ENCODE results near the gene NOSTRIN.

The NOSTRIN gene

DNA sequence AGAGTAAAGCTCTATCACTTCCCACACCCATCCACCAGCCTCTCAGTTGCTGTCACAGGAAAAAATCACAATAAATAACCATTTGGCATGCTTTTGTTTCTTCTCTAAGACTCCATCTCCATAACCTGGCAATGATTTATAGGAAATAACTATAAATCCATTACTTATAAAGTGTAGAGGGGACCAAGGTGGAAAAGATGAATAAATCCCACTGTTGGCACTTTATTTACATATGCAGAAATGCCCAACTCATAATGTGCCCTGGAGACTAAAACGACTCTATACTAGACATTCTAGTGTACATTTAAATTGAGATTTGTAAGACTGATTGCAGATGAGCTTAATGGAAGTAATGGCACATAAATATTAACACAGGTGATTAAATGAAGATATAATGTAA is 7.5 kb upstream of the NOSTRIN start:
- Histone ChIP-seq H3K27ac (no peak overlapping the region), H3K4me1 (peaks cover 6% of the 10 kb centered on the region), H3K36me3 (ENCODE audit: control insufficient read depth, insufficient read depth, low read length) (no peaks in the 10 kb centered on the region), H3K4me2 (ENCODE audit: low read length) (no peak overlapping the region), H3K4me3 (ENCODE audit: low read depth, low read length) (no peak overlapping the region), H3K9ac (no peak overlapping the region), H2AFZ (no peak overlapping the region), H3K27me3 (ENCODE audit: control insufficient read depth, insufficient read depth, low read length) (no peaks in the 10 kb centered on the region), H3K9me3 (ENCODE audit: control insufficient read depth, low read length) (no peaks in the 10 kb centered on the region), H3K79me2 (no peaks in the 10 kb centered on the region)
- TF ChIP-seq, protein P1, sequence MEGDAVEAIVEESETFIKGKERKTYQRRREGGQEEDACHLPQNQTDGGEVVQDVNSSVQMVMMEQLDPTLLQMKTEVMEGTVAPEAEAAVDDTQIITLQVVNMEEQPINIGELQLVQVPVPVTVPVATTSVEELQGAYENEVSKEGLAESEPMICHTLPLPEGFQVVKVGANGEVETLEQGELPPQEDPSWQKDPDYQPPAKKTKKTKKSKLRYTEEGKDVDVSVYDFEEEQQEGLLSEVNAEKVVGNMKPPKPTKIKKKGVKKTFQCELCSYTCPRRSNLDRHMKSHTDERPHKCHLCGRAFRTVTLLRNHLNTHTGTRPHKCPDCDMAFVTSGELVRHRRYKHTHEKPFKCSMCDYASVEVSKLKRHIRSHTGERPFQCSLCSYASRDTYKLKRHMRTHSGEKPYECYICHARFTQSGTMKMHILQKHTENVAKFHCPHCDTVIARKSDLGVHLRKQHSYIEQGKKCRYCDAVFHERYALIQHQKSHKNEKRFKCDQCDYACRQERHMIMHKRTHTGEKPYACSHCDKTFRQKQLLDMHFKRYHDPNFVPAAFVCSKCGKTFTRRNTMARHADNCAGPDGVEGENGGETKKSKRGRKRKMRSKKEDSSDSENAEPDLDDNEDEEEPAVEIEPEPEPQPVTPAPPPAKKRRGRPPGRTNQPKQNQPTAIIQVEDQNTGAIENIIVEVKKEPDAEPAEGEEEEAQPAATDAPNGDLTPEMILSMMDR (IDR thresholded peaks at IDR 0.05): no peak

DNA sequence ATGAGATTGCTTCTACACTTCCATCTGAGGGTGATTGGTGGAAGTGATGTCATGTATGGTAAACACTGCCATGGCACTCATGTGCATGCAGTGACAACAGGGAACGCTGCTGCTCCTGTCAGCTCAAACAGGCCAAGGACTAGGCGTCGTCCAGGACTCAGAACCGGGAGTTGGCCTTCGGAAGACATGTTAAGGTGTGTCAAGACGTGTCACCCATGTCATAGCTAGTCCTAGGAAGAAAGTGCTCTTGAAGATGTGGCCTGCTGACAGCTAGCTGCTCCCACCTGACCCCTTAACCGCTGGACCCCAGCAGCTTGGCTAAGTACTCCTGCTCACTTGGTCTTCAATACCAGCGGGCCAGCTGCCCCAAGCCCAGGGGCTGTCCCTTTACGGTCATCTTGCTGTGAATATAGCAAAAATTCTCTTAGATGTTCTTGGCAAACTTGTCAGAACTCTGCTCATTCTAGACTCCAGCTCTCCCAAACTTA is 6.3 kb upstream of the NOSTRIN start:
- Histone ChIP-seq H3K4me2 (ENCODE audit: low read length) (no peak overlapping the region), H3K9ac (no peak overlapping the region), H3K4me3 (ENCODE audit: low read depth, low read length) (no peak overlapping the region), H3K9me3 (ENCODE audit: control insufficient read depth, low read length) (no peaks in the 10 kb centered on the region), H3K4me1 (peaks cover 6% of the 10 kb centered on the region), H3K27ac (peak overlapping the region; percentile 56), H3K36me3 (ENCODE audit: control insufficient read depth, insufficient read depth, low read length) (no peaks in the 10 kb centered on the region), H2AFZ (peak overlapping the region; percentile 36), H3K27me3 (ENCODE audit: control insufficient read depth, insufficient read depth, low read length) (no peaks in the 10 kb centered on the region), H3K79me2 (no peaks in the 10 kb centered on the region)
- TF ChIP-seq, protein P1 (IDR thresholded peaks at IDR 0.05): no peak

DNA sequence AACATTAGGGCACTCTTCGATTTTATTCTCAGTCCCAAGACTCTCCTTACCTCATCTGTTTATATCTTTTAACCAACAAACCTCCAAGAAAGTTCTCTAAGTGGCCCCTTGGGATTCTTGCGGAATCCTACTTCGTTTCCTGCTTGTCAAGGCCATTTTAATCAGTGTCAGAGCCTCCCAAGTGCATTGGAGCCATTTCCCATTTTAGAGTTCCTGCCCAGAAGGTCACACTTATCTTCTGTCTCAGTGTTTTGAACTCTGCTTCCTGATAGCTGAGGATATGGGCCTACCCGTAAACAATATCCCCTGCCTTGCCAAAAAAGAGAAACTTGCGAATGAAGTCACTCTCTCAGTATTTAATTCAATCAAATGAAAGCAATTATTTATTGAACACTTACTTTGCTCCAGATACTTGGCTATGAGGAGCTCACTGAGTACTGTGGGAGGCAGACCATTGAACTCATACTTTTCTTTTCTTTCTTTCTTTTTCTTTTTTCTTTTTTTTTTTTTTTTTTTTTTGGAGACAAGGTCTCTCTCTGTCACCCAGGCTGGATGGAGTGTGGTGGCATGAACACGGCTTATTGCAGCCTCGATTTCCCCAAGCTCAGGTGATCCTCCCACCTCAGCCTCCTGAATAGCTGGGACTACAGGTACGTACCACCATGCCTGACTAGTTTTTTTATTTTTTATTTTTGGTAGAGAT is 5.7 kb upstream of the NOSTRIN start:
- Histone ChIP-seq H3K9ac (no peak overlapping the region), H3K27ac (peak overlapping the region; percentile 56)
- TF ChIP-seq, protein P1 (IDR thresholded peaks at IDR 0.05): no peak

GRCh38 chr2:168797286-168797655 is 5.2 kb upstream of the NOSTRIN start:
- Histone ChIP-seq H3K36me3 (ENCODE audit: control insufficient read depth, insufficient read depth, low read length) (no peaks in the 10 kb centered on the region), H3K27me3 (ENCODE audit: control insufficient read depth, insufficient read depth, low read length) (no peaks in the 10 kb centered on the region), H3K9ac (no peak overlapping the region), H2AFZ (no peak overlapping the region), H3K9me3 (ENCODE audit: control insufficient read depth, low read length) (no peaks in the 10 kb centered on the region), H3K4me2 (ENCODE audit: low read length) (no peak overlapping the region), H3K27ac (peak overlapping the region; percentile 25), H3K4me3 (ENCODE audit: low read depth, low read length) (no peak overlapping the region), H3K4me1 (peaks cover 8% of the 10 kb centered on the region), H3K79me2 (no peaks in the 10 kb centered on the region)
- TF ChIP-seq, protein P1 (IDR thresholded peaks at IDR 0.05): no peak

More for the DNA sequence above, 5.7 kb upstream of the NOSTRIN start:
- H3K4me3 ChIP-seq (ENCODE audit: low read depth, low read length): no peak overlapping the region
- no peaks in the 10 kb centered on the region for H3K9me3 ChIP-seq (ENCODE audit: control insufficient read depth, low read length)
- H3K4me2 ChIP-seq (ENCODE audit: low read length): no peak overlapping the region
- peak overlapping the region; percentile 36 for H2AFZ ChIP-seq
- H3K36me3 ChIP-seq (ENCODE audit: control insufficient read depth, insufficient read depth, low read length): no peaks in the 10 kb centered on the region
- H3K79me2 ChIP-seq: no peaks in the 10 kb centered on the region
- peaks cover 6% of the 10 kb centered on the region for H3K4me1 ChIP-seq
- H3K27me3 ChIP-seq (ENCODE audit: control insufficient read depth, insufficient read depth, low read length): no peaks in the 10 kb centered on the region
